Measurements from ENCODE around the gene HDAC7. TPM values are rescaled to one million over a fixed set of nuclear protein-coding genes. Genes with fewer than 3 reads are reported as not detected.
A peak's percentile ranks its signal among the peaks of the same experiment; 100 is the strongest.

HDAC7 gene
- total and polyA plus RNA-seq, 12 donors: 9.1 to 184 (median 147) TPM

- 54 to 71% (median 61%) methylated on average over 6 to 9 of the region's 9 CpGs for WGBS, 4 donors
- no peak for TF ChIP-seq POLR2A (IDR thresholded peaks at IDR 0.05)
- TF ChIP-seq CTCF (IDR thresholded peaks at IDR 0.05): peak in 2 of 6 experiments; percentile 14
- H3K36me3 ChIP-seq (replicated peaks in 1 of 2): peaks cover 0 to 15% of the 10 kb centered on the region in 2 donors
- H3K4me3 ChIP-seq: no peak overlapping the region
- peak overlapping the region in 4 of 5 donors; percentile 30 to 98 (median 92) for H3K27ac ChIP-seq
- no peaks in the 10 kb centered on the region for H3K27me3 ChIP-seq
- intact Hi-C loops (cut with DNase I): no loop called here
- no peaks in the 10 kb centered on the region for H3K9me3 ChIP-seq (replicated peaks in 1 of 3)
- DNase-seq: peak in 1 of 7 donors; percentile 25
- peaks cover 80 to 100% of the 10 kb centered on the region in 2 donors for H3K4me1 ChIP-seq (replicated peaks in 1 of 2)
Measured at GRCh38 chr12:47808574-47809365, 10.9 kb downstream of the HDAC7 start.

GRCh38 chr12:47808050-47808449 lies 11.7 kb downstream of the HDAC7 start:
- Histone ChIP-seq H3K27me3 (no peaks in the 10 kb centered on the region), H3K4me3 (no peak overlapping the region), H3K36me3 (replicated peaks in 1 of 2) (peaks cover 0 to 15% of the 10 kb centered on the region in 2 donors), H3K9me3 (replicated peaks in 1 of 3) (no peaks in the 10 kb centered on the region), H3K4me1 (replicated peaks in 1 of 2) (peaks cover 75 to 100% of the 10 kb centered on the region in 2 donors), H3K27ac (peak overlapping the region in 4 of 5 donors; percentile 30 to 98 (median 92))
- intact Hi-C loops (cut with DNase I): no loop called here
- 9 to 17% (median 13%) methylated on average over 5 to 9 of the region's 9 CpGs for WGBS, 4 donors
- peak in 5 of 7 donors; percentile 54 to 77 (median 59) for DNase-seq
- TF ChIP-seq CTCF (IDR thresholded peaks at IDR 0.05) (no peak), POLR2A (IDR thresholded peaks at IDR 0.05) (no peak)

- peak in 5 of 7 donors; percentile 73 to 78 (median 75) for DNase-seq
- peak overlapping the region in 4 of 5 donors; percentile 13 to 98 (median 92) for H3K27ac ChIP-seq
- peaks cover 77 to 100% of the 10 kb centered on the region in 2 donors for H3K4me1 ChIP-seq (replicated peaks in 1 of 2)
- no peak for TF ChIP-seq CTCF (IDR thresholded peaks at IDR 0.05)
- TF ChIP-seq POLR2A (IDR thresholded peaks at IDR 0.05): no peak
- H3K27me3 ChIP-seq: no peaks in the 10 kb centered on the region
- no peaks in the 10 kb centered on the region for H3K9me3 ChIP-seq (replicated peaks in 1 of 3)
- 35 to 52% (median 48%) methylated on average over 5 of the region's 5 CpGs for whole genome bisulfite sequencing, 4 donors
- no peak overlapping the region for H3K4me3 ChIP-seq
- H3K36me3 ChIP-seq (replicated peaks in 1 of 2): peaks cover 0 to 15% of the 10 kb centered on the region in 2 donors
- intact Hi-C loops (cut with DNase I): no loop called here
Measured at GRCh38 chr12:47807338-47807737, 12.4 kb downstream of the HDAC7 start.

GRCh38 chr12:47805417-47805816 lies 14.3 kb downstream of the HDAC7 start:
- no peak for DNase-seq
- intact Hi-C loops (cut with DNase I): no loop called here
- H3K27ac ChIP-seq: peak overlapping the region in 2 of 5 donors; percentile 15 to 46
- 33 to 64% (median 49%) methylated on average over 2 of the region's 2 CpGs for WGBS, 4 donors
- TF ChIP-seq CTCF (IDR thresholded peaks at IDR 0.05) (no peak), POLR2A (IDR thresholded peaks at IDR 0.05) (no peak)
- no peaks in the 10 kb centered on the region for H3K27me3 ChIP-seq
- H3K9me3 ChIP-seq (replicated peaks in 1 of 3): no peaks in the 10 kb centered on the region
- H3K4me3 ChIP-seq: no peak overlapping the region
- H3K4me1 ChIP-seq (replicated peaks in 1 of 2): peaks cover 65 to 100% of the 10 kb centered on the region in 2 donors
- H3K36me3 ChIP-seq (replicated peaks in 1 of 2): peaks cover 0 to 15% of the 10 kb centered on the region in 2 donors

Data from adrenal gland (tissue), 12 donors.